ENCODE measurements around the gene RBBP5.

GRCh38 chr1:205046870-205047269 lies 74.9 kb downstream of the RBBP5 start:
- no peak for TF ChIP-seq CTCF (IDR thresholded peaks at IDR 0.05)
- no peak for TF ChIP-seq POLR2A (IDR thresholded peaks at IDR 0.05)
